Nephron (organoid): Measurements from ENCODE around the gene GRM8.

Experiments used
- H3K27ac Mint-ChIP-seq, 3 experiments: 2 replicates each; pipeline ENCODE4 v1.8.0; 2020; ENCODE audit warnings: mixed read lengths in 3 of 3, mild to moderate bottlenecking in 2 of 3, moderate library complexity in 1 of 3
- H3K27me3 Mint-ChIP-seq: 2 replicates; pipeline ENCODE4 v1.8.0; 2021; ENCODE audit warnings: low read depth, mild to moderate bottlenecking, moderate library complexity, mixed read lengths
- H3K36me3 Mint-ChIP-seq: 2 replicates; pipeline ENCODE4 v1.8.0; 2020; ENCODE audit warnings: low read depth, mixed read lengths
- H3K4me1 Mint-ChIP-seq: 2 replicates; pipeline ENCODE4 v1.8.0; 2020; ENCODE audit warnings: mixed read lengths
- H3K4me3 Mint-ChIP-seq, 3 experiments: 2 replicates each; pipeline ENCODE4 v1.8.0; 2020; ENCODE audit warnings: mild to moderate bottlenecking in 3 of 3, mixed read lengths in 3 of 3, moderate library complexity in 2 of 3
- H3K9me3 Mint-ChIP-seq: 2 replicates; pipeline ENCODE4 v1.8.0; 2020; ENCODE audit warnings: mixed read lengths
- CTCF ChIP-seq, 3 experiments: fragments of 200-600 bp; sonication (generic); IDR thresholded peaks; one replicate each; pipeline ENCODE4 v1.5.0; 2021; ENCODE audit warnings: antibody characterized with exemption in 3 of 3; ENCODE audit not compliant: unreplicated experiment in 3 of 3

Gene GRM8

GRCh38 chr7:126988022-126988421, 264.7 kb downstream of the GRM8 start:
- no peaks in the 10 kb centered on the region for H3K9me3 Mint-ChIP-seq
- no peak overlapping the region for H3K4me3 Mint-ChIP-seq
- no peaks in the 10 kb centered on the region for H3K36me3 Mint-ChIP-seq
- H3K27ac Mint-ChIP-seq, result no peak overlapping the region
- TF ChIP-seq CTCF (IDR thresholded peaks at IDR 0.05; ENCODE audit: unreplicated experiment in 3 of 3), result no peak
- no peaks in the 10 kb centered on the region for H3K27me3 Mint-ChIP-seq
- no peaks in the 10 kb centered on the region for H3K4me1 Mint-ChIP-seq

- Mint-ChIP-seq H3K27me3 (no peaks in the 10 kb centered on the region), H3K9me3 (no peaks in the 10 kb centered on the region), H3K27ac (no peak overlapping the region), H3K4me3 (no peak overlapping the region), H3K4me1 (no peaks in the 10 kb centered on the region), H3K36me3 (no peaks in the 10 kb centered on the region)
- no peak for TF ChIP-seq CTCF (IDR thresholded peaks at IDR 0.05; ENCODE audit: unreplicated experiment in 3 of 3)
Measured at GRCh38 chr7:126979722-126980121, 273.0 kb downstream of the GRM8 start.

GRCh38 chr7:126978865-126979264, 273.9 kb downstream of the GRM8 start:
- no peak overlapping the region for H3K27ac Mint-ChIP-seq
- H3K9me3 Mint-ChIP-seq, result no peaks in the 10 kb centered on the region
- no peaks in the 10 kb centered on the region for H3K27me3 Mint-ChIP-seq
- TF ChIP-seq CTCF (IDR thresholded peaks at IDR 0.05; ENCODE audit: unreplicated experiment in 3 of 3), result no peak
- H3K36me3 Mint-ChIP-seq, result no peaks in the 10 kb centered on the region
- H3K4me1 Mint-ChIP-seq, result no peaks in the 10 kb centered on the region
- no peak overlapping the region for H3K4me3 Mint-ChIP-seq

- Mint-ChIP-seq H3K36me3 (no peaks in the 10 kb centered on the region), H3K9me3 (no peaks in the 10 kb centered on the region), H3K4me1 (no peaks in the 10 kb centered on the region), H3K4me3 (no peak overlapping the region), H3K27ac (no peak overlapping the region), H3K27me3 (no peaks in the 10 kb centered on the region)
- no peak for TF ChIP-seq CTCF (IDR thresholded peaks at IDR 0.05; ENCODE audit: unreplicated experiment in 3 of 3)
Measured at GRCh38 chr7:126973066-126973465, 279.7 kb downstream of the GRM8 start.

GRCh38 chr7:126972571-126972970, 280.2 kb downstream of the GRM8 start:
- Mint-ChIP-seq H3K4me1 (no peaks in the 10 kb centered on the region), H3K36me3 (no peaks in the 10 kb centered on the region), H3K9me3 (no peaks in the 10 kb centered on the region), H3K27me3 (no peaks in the 10 kb centered on the region), H3K4me3 (no peak overlapping the region), H3K27ac (no peak overlapping the region)
- no peak for TF ChIP-seq CTCF (IDR thresholded peaks at IDR 0.05; ENCODE audit: unreplicated experiment in 3 of 3)

GRCh38 chr7:126959649-126960048, 293.1 kb downstream of the GRM8 start:
- H3K27me3 Mint-ChIP-seq, result no peaks in the 10 kb centered on the region
- no peak overlapping the region for H3K27ac Mint-ChIP-seq
- no peaks in the 10 kb centered on the region for H3K4me1 Mint-ChIP-seq
- no peaks in the 10 kb centered on the region for H3K36me3 Mint-ChIP-seq
- no peaks in the 10 kb centered on the region for H3K9me3 Mint-ChIP-seq
- TF ChIP-seq CTCF (IDR thresholded peaks at IDR 0.05; ENCODE audit: unreplicated experiment in 3 of 3), result no peak
- H3K4me3 Mint-ChIP-seq, result no peak overlapping the region
